ENCODE measurements around the gene CASZ1. TPM values are rescaled to one million over a fixed set of nuclear protein-coding genes. Genes with fewer than 3 reads are reported as not detected.

The CASZ1 gene
- total RNA-seq, 1 experiment from 2014 or later = 2.2 TPM

GRCh38 chr1:10637834-10638558 is 158.4 kb downstream of the CASZ1 start:
- DNase-seq (ENCODE audit: low spot score) = no peak
- in situ Hi-C loops (cut with HindIII; ENCODE audit: low sequenced_read_pairs) = no loop called here

- in situ Hi-C loops (cut with HindIII; ENCODE audit: low sequenced_read_pairs) = no loop called here
Observed at GRCh38 chr1:10637400-10637799, 159.0 kb downstream of the CASZ1 start.

GRCh38 chr1:10635992-10636391 is 160.5 kb downstream of the CASZ1 start:
- in situ Hi-C loops (cut with HindIII; ENCODE audit: low sequenced_read_pairs) = no loop called here
- no peak for DNase-seq (ENCODE audit: low spot score)

More at GRCh38 chr1:10637400-10637799, 159.0 kb downstream of the CASZ1 start:
- DNase-seq (ENCODE audit: low spot score) = no peak

GRCh38 chr1:10635085-10635896 is 161.2 kb downstream of the CASZ1 start:
- in situ Hi-C loops (cut with HindIII; ENCODE audit: low sequenced_read_pairs) = no loop called here
- no peak for DNase-seq (ENCODE audit: low spot score)

- DNase-seq (ENCODE audit: low spot score) = no peak
- in situ Hi-C loops (cut with HindIII; ENCODE audit: low sequenced_read_pairs) = no loop called here
Observed at GRCh38 chr1:10634428-10635084, 161.9 kb downstream of the CASZ1 start.

GRCh38 chr1:10634075-10634427 is 162.4 kb downstream of the CASZ1 start:
- no peak for DNase-seq (ENCODE audit: low spot score)
- in situ Hi-C loops (cut with HindIII; ENCODE audit: low sequenced_read_pairs) = no loop called here

GRCh38 chr1:10633416-10633815 is 163.0 kb downstream of the CASZ1 start:
- in situ Hi-C loops (cut with HindIII; ENCODE audit: low sequenced_read_pairs) = no loop called here
- no peak for DNase-seq (ENCODE audit: low spot score)

GRCh38 chr1:10632691-10633090 is 163.8 kb downstream of the CASZ1 start:
- in situ Hi-C loops (cut with HindIII; ENCODE audit: low sequenced_read_pairs) = no loop called here

GRCh38 chr1:10631811-10632593 is 164.4 kb downstream of the CASZ1 start:
- in situ Hi-C loops (cut with HindIII; ENCODE audit: low sequenced_read_pairs) = no loop called here
- DNase-seq (ENCODE audit: low spot score) = no peak

More at GRCh38 chr1:10632691-10633090, 163.8 kb downstream of the CASZ1 start:
- no peak for DNase-seq (ENCODE audit: low spot score)

GRCh38 chr1:10631121-10631810 is 165.2 kb downstream of the CASZ1 start:
- DNase-seq (ENCODE audit: low spot score) = no peak
- in situ Hi-C loops (cut with HindIII; ENCODE audit: low sequenced_read_pairs) = no loop called here

GRCh38 chr1:10630661-10631120 is 165.8 kb downstream of the CASZ1 start:
- in situ Hi-C loops (cut with HindIII; ENCODE audit: low sequenced_read_pairs) = no loop called here
- no peak for DNase-seq (ENCODE audit: low spot score)

GRCh38 chr1:10629816-10630571 is 166.5 kb downstream of the CASZ1 start:
- no peak for DNase-seq (ENCODE audit: low spot score)
- in situ Hi-C loops (cut with HindIII; ENCODE audit: low sequenced_read_pairs) = no loop called here

- in situ Hi-C loops (cut with HindIII; ENCODE audit: low sequenced_read_pairs) = no loop called here
- no peak for DNase-seq (ENCODE audit: low spot score)
Observed at GRCh38 chr1:10629091-10629815, 167.2 kb downstream of the CASZ1 start.

GRCh38 chr1:10628685-10629084 is 167.8 kb downstream of the CASZ1 start:
- DNase-seq (ENCODE audit: low spot score) = peak; percentile 82
- in situ Hi-C loops (cut with HindIII; ENCODE audit: low sequenced_read_pairs) = no loop called here

- in situ Hi-C loops (cut with HindIII; ENCODE audit: low sequenced_read_pairs) = no loop called here
- DNase-seq (ENCODE audit: low spot score) = no peak
Observed at GRCh38 chr1:10626791-10627410, 169.5 kb downstream of the CASZ1 start.

- in situ Hi-C loops (cut with HindIII; ENCODE audit: low sequenced_read_pairs) = no loop called here
- DNase-seq (ENCODE audit: low spot score) = no peak
Observed at GRCh38 chr1:10626131-10626731, 170.2 kb downstream of the CASZ1 start.

GRCh38 chr1:10625554-10625953 is 170.9 kb downstream of the CASZ1 start:
- no peak for DNase-seq (ENCODE audit: low spot score)
- in situ Hi-C loops (cut with HindIII; ENCODE audit: low sequenced_read_pairs) = no loop called here
